AG09319 (cell line): ENCODE data around the gene SLA2.
"Not testable (repeated sequence)": the region's sequence is repeated elsewhere in the genome, so short reads cannot be mapped to it uniquely, and the experiment has no call there.

Source experiments
- DNase-seq: peaks from one replicate; pipeline ENCODE4 v3.0.0-alpha.2; 2010; ENCODE audit warnings: low read depth; ENCODE audit errors: extremely low read depth
- TF ChIP-seq, protein P1 (sequence below): IDR thresholded peaks from 2 replicates; pipeline ENCODE4 v1.5.1; 2011; ENCODE audit warnings: low read depth, mild to moderate bottlenecking, inconsistent platforms, low read length, moderate library complexity

SLA2 gene

DNA sequence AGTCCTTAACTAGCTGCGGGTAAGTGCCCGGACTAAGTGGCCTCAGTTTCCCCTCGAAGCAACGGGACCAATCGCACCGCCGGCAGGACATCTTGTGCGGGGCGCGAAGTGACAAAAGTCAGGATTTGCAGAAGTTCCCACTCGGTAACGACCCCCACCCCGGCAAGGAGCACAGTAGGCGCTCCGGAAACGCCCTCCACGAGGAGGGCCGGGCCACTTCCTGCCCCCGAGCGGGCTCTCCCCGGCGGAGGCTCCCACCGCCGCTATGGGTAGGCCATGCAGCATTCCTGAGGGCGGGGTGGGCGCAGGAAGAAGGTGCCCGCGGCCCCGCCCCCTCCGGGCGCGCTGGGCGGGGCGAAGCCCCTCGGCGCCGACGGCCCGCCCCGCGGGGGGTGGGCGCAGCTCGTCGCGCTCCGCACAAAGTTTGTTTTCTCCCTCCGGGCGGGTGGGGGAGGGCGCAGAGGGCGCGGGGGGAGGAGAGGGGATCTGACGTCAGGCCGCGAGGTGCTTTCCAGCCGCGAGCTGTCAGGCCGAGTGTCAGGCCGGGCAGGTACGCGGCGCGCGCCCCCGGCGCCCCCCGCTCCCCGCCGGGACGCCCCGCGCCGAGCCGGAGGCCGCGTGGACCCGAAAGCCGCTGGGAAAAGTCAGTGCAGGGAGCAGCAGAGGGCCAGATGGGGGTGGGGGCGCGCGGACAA is 72.7 kb downstream of the SLA2 start, which contains the start of gene TGIF2:
TSS of gene TGIF2 (plus strand) at position 495 of the 695 bp plus-strand sequence. CDS start 5,178 bp downstream, outside the sequence.
- DNase-seq, result no peak
- TF ChIP-seq, protein P1, sequence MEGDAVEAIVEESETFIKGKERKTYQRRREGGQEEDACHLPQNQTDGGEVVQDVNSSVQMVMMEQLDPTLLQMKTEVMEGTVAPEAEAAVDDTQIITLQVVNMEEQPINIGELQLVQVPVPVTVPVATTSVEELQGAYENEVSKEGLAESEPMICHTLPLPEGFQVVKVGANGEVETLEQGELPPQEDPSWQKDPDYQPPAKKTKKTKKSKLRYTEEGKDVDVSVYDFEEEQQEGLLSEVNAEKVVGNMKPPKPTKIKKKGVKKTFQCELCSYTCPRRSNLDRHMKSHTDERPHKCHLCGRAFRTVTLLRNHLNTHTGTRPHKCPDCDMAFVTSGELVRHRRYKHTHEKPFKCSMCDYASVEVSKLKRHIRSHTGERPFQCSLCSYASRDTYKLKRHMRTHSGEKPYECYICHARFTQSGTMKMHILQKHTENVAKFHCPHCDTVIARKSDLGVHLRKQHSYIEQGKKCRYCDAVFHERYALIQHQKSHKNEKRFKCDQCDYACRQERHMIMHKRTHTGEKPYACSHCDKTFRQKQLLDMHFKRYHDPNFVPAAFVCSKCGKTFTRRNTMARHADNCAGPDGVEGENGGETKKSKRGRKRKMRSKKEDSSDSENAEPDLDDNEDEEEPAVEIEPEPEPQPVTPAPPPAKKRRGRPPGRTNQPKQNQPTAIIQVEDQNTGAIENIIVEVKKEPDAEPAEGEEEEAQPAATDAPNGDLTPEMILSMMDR, result no peak

DNA sequence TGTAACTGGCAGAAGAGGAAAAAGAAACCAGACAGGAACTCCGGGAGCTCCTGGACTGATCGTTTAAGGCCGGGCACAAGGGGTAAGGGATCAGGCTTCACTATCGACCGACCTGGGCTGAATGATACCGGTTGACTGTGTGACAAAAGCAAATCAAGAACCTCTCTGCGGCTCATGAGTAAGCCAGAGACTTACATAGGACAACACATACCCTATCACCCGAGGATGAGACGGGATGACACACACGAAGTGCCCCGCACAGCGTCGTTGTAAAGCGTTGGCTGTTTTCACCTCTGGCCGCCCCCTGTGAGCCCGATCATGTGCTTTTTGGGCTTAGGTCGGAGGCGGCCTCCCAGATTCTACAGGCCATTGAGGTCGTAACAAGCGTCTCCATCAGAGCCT is 73.3 kb downstream of the SLA2 start:
- DNase-seq, result no peak
- TF ChIP-seq, protein P1, result no peak

DNA sequence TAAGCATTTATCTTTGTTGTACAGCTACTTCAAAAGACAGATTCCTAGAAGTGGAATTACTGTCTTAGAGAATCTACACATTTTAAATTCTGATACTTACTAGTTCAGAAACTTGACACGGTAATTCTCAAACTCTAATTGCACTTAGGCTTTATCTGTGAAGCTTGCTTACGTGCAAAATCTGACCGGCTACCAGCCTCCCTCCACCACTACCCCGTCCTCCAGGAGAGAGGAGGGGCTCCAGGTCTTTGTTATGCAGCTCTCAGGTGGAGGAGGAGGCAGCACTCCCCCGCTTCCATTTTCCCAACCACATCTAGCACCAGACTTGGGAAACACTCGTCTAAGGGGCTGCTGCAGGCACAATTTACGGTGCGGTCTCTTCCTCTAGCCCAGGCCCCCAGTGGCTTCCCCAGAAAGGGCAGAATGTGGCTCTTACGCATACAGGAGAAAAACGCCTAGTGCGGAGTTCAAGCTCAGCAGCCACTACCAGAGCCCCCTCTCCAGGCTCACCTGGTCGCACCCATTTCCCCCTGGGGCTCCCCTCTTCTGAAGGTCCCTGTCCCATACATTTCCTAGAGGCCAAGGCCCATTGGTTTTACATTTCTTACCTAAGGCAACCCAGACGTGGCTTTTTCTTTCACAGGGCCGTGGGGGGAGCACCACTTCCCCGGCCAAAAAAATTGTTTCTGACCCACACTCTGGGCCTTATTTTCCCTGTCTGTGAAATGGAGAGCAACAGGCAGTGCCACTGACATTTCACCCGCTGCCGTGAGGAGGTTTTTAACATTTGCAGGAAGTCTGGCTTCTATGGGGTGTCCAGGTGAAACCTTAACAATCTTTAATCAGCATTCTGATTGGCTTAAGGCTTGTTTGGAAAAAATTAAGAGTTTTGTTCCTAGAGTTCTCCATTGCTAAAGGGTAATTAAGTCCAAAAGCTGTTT is 74.2 kb downstream of the SLA2 start:
- DNase-seq, result no peak
- TF ChIP-seq, protein P1, result no peak

DNA sequence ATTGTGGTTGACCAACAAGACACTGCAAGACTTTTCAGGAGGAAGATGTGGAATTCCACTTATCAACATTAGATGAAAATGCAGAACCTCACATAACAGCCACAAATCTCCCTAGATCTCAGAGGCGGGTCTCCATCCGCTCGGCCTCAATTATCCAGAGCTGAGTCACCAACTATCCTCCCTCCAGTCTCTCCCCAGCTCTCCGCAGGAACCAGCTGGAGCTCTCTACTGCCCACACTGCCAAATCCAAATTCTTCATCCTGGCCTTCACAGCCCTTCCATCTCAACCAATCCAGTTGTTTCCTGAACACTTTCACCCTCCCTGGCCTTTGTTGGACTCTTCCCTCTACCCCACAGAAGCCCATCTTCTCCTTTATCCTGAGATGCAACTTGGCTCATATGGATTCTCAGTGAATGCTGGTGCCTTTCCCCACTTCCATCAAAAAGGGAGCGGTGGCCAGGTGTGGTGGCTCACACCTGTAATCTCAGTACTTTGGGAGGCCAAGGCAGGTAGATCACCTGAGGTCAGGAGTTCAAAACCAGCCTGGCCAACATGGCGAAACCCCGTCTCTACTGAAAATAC is 76.1 kb downstream of the SLA2 start:
- TF ChIP-seq, protein P1, result no peak; the same call in 1 of the 2 replicates
- no peak for DNase-seq

DNA sequence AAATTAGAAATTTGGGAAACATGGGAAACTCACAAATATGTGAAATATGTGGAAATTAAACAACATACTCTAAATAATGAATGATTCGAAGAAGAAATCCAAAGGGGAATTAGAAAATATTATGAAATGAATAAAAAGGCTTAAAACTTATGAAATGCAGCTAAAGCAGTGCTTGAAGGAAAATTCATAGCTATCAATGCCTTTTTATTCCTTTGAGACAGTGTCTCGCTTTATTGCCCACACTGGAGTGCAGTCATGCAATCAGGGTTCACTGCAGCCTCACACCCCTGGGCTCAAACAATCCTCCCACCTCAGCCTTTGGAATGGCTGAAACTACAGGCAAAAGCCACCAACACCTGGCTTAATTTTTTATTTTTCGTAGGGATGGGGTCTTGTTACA is 80.5 kb downstream of the SLA2 start:
- TF ChIP-seq, protein P1, result no peak
- DNase-seq, result no peak

DNA sequence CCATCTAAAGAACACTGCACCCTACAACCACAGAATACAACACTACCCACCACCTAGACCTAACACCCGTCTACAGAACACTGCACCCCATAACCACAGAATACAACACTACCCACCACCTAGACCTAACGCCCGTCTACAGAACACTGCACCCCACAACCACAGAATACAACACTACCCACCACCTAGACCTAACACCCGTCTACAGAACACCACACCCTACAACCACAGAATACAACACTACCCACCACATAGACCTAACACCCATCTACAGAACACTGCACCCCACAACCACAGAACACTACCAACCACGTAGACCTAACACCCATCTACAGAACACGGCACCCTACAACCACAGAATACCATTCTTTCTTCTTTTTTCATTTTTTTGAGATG is 81.3 kb downstream of the SLA2 start:
- not testable (repeated sequence) for DNase-seq

DNA sequence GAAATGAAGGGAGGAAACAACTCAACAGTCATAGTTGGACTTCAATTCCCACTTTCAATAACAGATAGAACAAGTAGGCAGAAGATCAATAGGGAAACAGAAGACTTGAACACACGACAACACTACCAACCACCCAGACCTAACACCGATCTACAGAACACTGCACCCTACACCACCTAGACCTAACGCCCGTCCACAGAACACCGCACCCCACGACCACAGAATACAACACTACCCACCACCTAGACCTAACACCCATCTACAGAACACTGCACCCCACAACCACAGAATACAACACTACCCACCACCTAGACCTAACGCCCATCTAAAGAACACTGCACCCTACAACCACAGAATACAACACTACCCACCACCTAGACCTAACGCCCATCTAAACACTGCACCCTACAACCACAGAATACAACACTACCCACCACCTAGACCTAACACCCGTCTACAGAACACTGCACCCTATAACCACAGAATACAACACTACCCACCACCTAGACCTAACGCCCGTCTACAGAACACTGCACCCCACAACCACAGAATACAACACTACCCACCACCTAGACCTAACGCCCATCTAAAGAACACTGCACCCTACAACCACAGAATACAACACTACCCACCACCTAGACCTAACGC is 81.8 kb downstream of the SLA2 start:
- DNase-seq, result not testable (repeated sequence)
